HEK293 (cell line): ENCODE results near the gene DCST1.

Experiments
- GLIS2 ChIP-seq: fragments of 450-650 bp; formaldehyde crosslinking; IDR thresholded peaks from 2 replicates; pipeline ENCODE4 v1.5.1; 2016; ENCODE audit warnings: missing biosample characterization, missing genetic modification characterization
- KLF7 ChIP-seq: fragments of 450-650 bp; formaldehyde crosslinking; IDR thresholded peaks from 2 replicates; pipeline ENCODE4 v1.5.1; 2016; ENCODE audit warnings: missing biosample characterization, missing genetic modification characterization, borderline replicate concordance
- KLF8 ChIP-seq: fragments of 450-650 bp; formaldehyde crosslinking; IDR thresholded peaks from 2 replicates; pipeline ENCODE4 v1.5.1; 2016; ENCODE audit warnings: missing biosample characterization, missing genetic modification characterization
- KLF9 ChIP-seq: fragments of 450-650 bp; formaldehyde crosslinking; IDR thresholded peaks from 2 replicates; pipeline ENCODE4 v1.5.1; 2016; ENCODE audit warnings: missing biosample characterization, missing genetic modification characterization, low read depth
- MEIS1 ChIP-seq: sonication (generic); formaldehyde crosslinking; IDR thresholded peaks from 2 replicates; pipeline ENCODE4 v1.8.1; 2022; ENCODE audit warnings: missing genetic modification reagents, mild to moderate bottlenecking, borderline replicate concordance
- OSR2 ChIP-seq: fragments of 450-650 bp; formaldehyde crosslinking; IDR thresholded peaks from 2 replicates; pipeline ENCODE4 v1.5.1; 2016; ENCODE audit warnings: missing biosample characterization, missing genetic modification characterization
- PRDM10 ChIP-seq: fragments of 450-650 bp; formaldehyde crosslinking; IDR thresholded peaks from 2 replicates; pipeline ENCODE4 v1.5.1; 2016; ENCODE audit warnings: missing biosample characterization, missing genetic modification characterization
- PRDM4 ChIP-seq: fragments of 450-650 bp; formaldehyde crosslinking; IDR thresholded peaks from 2 replicates; pipeline ENCODE4 v1.5.1; 2017; ENCODE audit warnings: missing biosample characterization, missing genetic modification characterization
- ZBTB20 ChIP-seq: fragments of 450-650 bp; formaldehyde crosslinking; IDR thresholded peaks from 2 replicates; pipeline ENCODE4 v1.5.1; 2016; ENCODE audit warnings: missing biosample characterization, missing genetic modification characterization
- ZBTB26 ChIP-seq: fragments of 450-650 bp; formaldehyde crosslinking; optimal IDR thresholded peaks from 2 replicates; pipeline ENCODE3; 2016; ENCODE audit warnings: missing biosample characterization, mild to moderate bottlenecking, missing genetic modification characterization
- ZFHX2 ChIP-seq: fragments of 450-650 bp; formaldehyde crosslinking; conservative IDR thresholded peaks from 2 replicates; pipeline ENCODE4 v1.5.1; 2016; ENCODE audit warnings: missing biosample characterization, missing genetic modification characterization
- ZFP3 ChIP-seq: fragments of 450-650 bp; formaldehyde crosslinking; IDR thresholded peaks from 2 replicates; pipeline ENCODE4 v1.5.1; 2016; ENCODE audit warnings: low read depth, missing biosample characterization, missing genetic modification characterization
- ZNF10 ChIP-seq: fragments of 450-650 bp; formaldehyde crosslinking; IDR thresholded peaks from 2 replicates; pipeline ENCODE4 v1.5.1; 2017; ENCODE audit warnings: missing biosample characterization, missing genetic modification characterization
- ZNF211 ChIP-seq: fragments of 450-650 bp; formaldehyde crosslinking; IDR thresholded peaks from 2 replicates; pipeline ENCODE4 v1.5.1; 2016; ENCODE audit warnings: low read depth, missing biosample characterization, missing genetic modification characterization
- ZNF311 ChIP-seq: fragments of 450-650 bp; formaldehyde crosslinking; IDR thresholded peaks from 2 replicates; pipeline ENCODE4 v1.5.1; 2017; ENCODE audit warnings: missing biosample characterization, missing genetic modification characterization, borderline replicate concordance
- ZNF350 ChIP-seq: fragments of 450-650 bp; formaldehyde crosslinking; IDR thresholded peaks from 2 replicates; pipeline ENCODE4 v1.5.0; 2017; ENCODE audit warnings: missing biosample characterization, mild to moderate bottlenecking, missing genetic modification characterization
- ZNF366 ChIP-seq: fragments of 450-650 bp; formaldehyde crosslinking; conservative IDR thresholded peaks from 2 replicates; pipeline ENCODE4 v1.5.1; 2016; ENCODE audit warnings: missing biosample characterization, missing genetic modification characterization
- ZNF501 ChIP-seq: fragments of 450-650 bp; formaldehyde crosslinking; IDR thresholded peaks from 2 replicates; pipeline ENCODE4 v1.5.1; 2016; ENCODE audit warnings: missing biosample characterization, missing genetic modification characterization
- ZNF558 ChIP-seq: fragments of 450-650 bp; formaldehyde crosslinking; IDR thresholded peaks from 2 replicates; pipeline ENCODE4 v1.5.1; 2016; ENCODE audit warnings: missing biosample characterization, missing genetic modification characterization
- ZNF658 ChIP-seq: fragments of 450-650 bp; formaldehyde crosslinking; IDR thresholded peaks from 2 replicates; pipeline ENCODE4; 2016; ENCODE audit warnings: missing biosample characterization, missing genetic modification characterization
- ZNF777 ChIP-seq: fragments of 450-650 bp; formaldehyde crosslinking; IDR thresholded peaks from 2 replicates; pipeline ENCODE4 v1.5.1; 2017; ENCODE audit warnings: missing biosample characterization, missing genetic modification characterization, borderline replicate concordance
- ZNF792 ChIP-seq: fragments of 450-650 bp; formaldehyde crosslinking; IDR thresholded peaks from 2 replicates; pipeline ENCODE4 v1.5.1; 2016; ENCODE audit warnings: missing biosample characterization, missing genetic modification characterization
- TF ChIP-seq, protein P1 (sequence below): fragments of 450-650 bp; formaldehyde crosslinking; IDR thresholded peaks from 2 replicates; pipeline ENCODE4 v1.5.1; 2016; ENCODE audit warnings: missing biosample characterization, missing genetic modification characterization
- TF ChIP-seq, protein P2 (sequence below): fragments of 450-650 bp; formaldehyde crosslinking; IDR thresholded peaks from 2 replicates; pipeline ENCODE4 v1.5.1; 2017; ENCODE audit warnings: missing biosample characterization, missing genetic modification characterization
- TF ChIP-seq, protein P3 (sequence below): fragments of 450-650 bp; formaldehyde crosslinking; IDR thresholded peaks from 2 replicates; pipeline ENCODE4 v1.5.1; 2017; ENCODE audit warnings: missing biosample characterization, mild to moderate bottlenecking, missing genetic modification characterization, moderate library complexity

DCST1 gene

DNA sequence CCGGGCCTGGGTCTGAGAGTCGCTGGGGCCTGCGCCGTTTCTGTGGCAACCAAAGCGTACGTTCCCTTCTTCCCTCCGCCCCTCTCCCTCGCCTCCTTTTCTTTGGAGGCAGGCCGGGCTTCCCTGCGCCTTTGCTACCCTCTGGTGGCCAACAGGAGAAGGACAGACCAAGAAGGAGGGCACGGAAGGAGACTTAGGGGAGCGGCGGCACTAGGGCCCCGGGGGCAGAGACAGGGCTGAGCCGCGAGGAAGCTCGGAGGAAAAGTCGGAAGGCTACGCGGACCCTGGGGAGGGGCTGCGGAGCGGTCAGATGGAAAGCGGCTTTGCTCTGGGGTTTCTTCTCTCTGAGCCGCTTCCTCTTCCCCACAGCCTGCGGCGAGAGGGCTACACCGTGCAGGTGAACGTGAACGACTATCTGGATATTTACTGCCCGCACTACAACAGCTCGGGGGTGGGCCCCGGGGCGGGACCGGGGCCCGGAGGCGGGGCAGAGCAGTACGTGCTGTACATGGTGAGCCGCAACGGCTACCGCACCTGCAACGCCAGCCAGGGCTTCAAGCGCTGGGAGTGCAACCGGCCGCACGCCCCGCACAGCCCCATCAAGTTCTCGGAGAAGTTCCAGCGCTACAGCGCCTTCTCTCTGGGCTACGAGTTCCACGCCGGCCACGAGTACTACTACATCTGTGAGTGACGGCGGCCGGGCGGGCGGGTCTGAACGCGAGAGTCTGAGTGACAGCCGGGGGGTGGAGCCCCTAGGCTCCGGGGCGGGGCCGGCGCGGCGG is 51.3 kb downstream of the DCST1 start (continued):
- TF ChIP-seq ZBTB20 = peak; percentile 76
- peak; percentile 49; the same call in 1 of the 2 replicates for TF ChIP-seq ZNF558 (tag by site-specific recombination)
- TF ChIP-seq, protein P1, sequence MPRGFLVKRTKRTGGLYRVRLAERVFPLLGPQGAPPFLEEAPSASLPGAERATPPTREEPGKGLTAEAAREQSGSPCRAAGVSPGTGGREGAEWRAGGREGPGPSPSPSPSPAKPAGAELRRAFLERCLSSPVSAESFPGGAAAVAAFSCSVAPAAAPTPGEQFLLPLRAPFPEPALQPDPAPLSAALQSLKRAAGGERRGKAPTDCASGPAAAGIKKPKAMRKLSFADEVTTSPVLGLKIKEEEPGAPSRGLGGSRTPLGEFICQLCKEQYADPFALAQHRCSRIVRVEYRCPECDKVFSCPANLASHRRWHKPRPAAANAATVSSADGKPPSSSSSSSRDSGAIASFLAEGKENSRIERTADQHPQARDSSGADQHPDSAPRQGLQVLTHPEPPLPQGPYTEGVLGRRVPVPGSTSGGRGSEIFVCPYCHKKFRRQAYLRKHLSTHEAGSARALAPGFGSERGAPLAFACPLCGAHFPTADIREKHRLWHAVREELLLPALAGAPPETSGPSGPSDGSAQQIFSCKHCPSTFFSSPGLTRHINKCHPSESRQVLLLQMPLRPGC (tag by site-specific recombination) = no peak; the same call in 1 of the 2 replicates
- no peak; the same call in 1 of the 2 replicates for TF ChIP-seq ZFHX2 (tag by site-specific recombination)
- TF ChIP-seq ZNF366 (tag by site-specific recombination) = peak; percentile 98
- TF ChIP-seq, protein P2, sequence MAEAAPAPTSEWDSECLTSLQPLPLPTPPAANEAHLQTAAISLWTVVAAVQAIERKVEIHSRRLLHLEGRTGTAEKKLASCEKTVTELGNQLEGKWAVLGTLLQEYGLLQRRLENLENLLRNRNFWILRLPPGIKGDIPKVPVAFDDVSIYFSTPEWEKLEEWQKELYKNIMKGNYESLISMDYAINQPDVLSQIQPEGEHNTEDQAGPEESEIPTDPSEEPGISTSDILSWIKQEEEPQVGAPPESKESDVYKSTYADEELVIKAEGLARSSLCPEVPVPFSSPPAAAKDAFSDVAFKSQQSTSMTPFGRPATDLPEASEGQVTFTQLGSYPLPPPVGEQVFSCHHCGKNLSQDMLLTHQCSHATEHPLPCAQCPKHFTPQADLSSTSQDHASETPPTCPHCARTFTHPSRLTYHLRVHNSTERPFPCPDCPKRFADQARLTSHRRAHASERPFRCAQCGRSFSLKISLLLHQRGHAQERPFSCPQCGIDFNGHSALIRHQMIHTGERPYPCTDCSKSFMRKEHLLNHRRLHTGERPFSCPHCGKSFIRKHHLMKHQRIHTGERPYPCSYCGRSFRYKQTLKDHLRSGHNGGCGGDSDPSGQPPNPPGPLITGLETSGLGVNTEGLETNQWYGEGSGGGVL = 0 out of 2 replicates have a peak, but pooled peaks have one; percentile 11
- no peak; the same call in 1 of the 2 replicates for TF ChIP-seq ZNF10
- TF ChIP-seq KLF9 (tag by site-specific recombination) = peak; percentile 78
- TF ChIP-seq ZNF350 (tag by site-specific recombination) = no peak
- peak; percentile 68 for TF ChIP-seq ZBTB26 (tag by site-specific recombination)
- TF ChIP-seq PRDM4 (tag by site-specific recombination) = peak; percentile 53; the same call in 1 of the 2 replicates
- TF ChIP-seq MEIS1 (CRISPR knock-in tag) = no peak
- no peak for TF ChIP-seq GLIS2 (tag by site-specific recombination)
- peak; percentile 71; the same call in 1 of the 2 replicates for TF ChIP-seq ZNF501 (tag by site-specific recombination)
- peak; percentile 95 for TF ChIP-seq KLF8 (tag by site-specific recombination)
- TF ChIP-seq ZNF658 (tag by site-specific recombination) = no peak
- TF ChIP-seq ZFP3 (tag by site-specific recombination) = no peak
- TF ChIP-seq ZNF777 (tag by site-specific recombination) = no peak
- peak; percentile 80 for TF ChIP-seq PRDM10 (tag by site-specific recombination)
- no peak for TF ChIP-seq ZNF211 (tag by site-specific recombination)
- TF ChIP-seq OSR2 (tag by site-specific recombination) = peak; percentile 18; the same call in 1 of the 2 replicates
- TF ChIP-seq, protein P3, sequence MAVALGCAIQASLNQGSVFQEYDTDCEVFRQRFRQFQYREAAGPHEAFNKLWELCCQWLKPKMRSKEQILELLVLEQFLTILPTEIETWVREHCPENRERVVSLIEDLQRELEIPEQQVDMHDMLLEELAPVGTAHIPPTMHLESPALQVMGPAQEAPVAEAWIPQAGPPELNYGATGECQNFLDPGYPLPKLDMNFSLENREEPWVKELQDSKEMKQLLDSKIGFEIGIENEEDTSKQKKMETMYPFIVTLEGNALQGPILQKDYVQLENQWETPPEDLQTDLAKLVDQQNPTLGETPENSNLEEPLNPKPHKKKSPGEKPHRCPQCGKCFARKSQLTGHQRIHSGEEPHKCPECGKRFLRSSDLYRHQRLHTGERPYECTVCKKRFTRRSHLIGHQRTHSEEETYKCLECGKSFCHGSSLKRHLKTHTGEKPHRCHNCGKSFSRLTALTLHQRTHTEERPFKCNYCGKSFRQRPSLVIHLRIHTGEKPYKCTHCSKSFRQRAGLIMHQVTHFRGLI (tag by site-specific recombination) = peak; percentile 19; the same call in 1 of the 2 replicates
- peak; percentile 78; the same call in 1 of the 2 replicates for TF ChIP-seq KLF7
- TF ChIP-seq ZNF792 = no peak
- no peak for TF ChIP-seq ZNF311 (tag by site-specific recombination)
